SW 1271 (cell line): ENCODE data around the gene KEL.

Experiments
- DNase-seq, 2 experiments: peaks; one replicate each; lab custom pipeline; 2025; lab: John Stamatoyannopoulos, UW

Gene KEL

DNA sequence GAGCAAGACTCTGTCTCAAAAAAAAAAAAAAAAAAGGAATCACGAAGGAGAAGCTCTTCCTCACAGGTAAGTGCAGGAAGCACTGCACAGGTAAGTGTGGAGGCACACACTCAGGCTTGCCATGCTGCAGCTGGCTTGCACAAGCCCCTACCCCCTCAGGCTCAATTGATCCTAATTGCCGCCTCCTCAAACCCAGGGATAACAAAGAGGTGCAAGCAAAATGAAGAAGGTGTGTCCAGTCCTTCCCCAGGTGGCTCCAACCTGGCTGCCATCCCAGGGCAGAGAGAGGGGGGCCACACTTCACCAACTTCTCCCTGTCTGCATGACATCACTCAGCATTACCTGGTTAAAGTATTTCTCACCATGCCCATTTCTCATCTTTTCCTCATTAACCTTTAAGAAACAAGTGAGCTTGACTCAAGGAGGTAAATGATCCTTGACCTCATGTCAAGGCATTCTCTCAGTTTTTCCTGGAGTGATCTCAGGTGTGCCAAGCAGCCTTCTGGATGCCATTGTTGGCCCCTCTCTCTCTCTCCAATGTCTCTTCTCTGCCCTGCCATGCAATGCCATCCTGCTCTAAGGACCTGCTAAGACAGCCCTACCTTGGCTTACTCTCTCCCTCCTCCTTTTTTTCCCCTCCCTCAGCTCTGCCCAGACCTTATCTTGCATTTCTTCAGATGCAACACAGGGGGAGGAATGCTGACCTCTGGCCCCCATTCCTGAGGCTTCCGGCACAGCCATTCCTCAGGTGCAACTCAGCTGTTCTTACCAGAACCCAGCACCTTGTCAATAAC lies 63.6 kb downstream of the KEL start:
- no peak for DNase-seq

DNA sequence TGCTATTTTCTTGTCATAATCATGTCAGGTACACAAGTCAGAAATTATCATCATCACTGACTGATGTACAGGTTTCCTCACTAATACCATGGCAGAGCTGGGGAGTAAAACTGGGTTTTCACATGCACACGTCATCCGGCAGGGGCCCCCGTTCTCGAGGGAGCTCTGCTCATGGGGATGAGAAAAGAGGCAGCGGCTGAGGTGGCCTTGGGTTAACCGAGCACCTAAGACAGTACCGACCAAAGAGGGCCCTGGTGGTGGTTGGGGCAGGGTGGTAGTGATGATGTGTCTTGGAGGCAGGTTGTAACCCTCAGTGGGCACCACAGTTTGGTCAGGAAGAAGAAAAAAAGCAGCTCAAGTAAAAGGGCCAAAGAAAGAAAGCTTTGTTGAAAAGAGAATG lies 64.5 kb downstream of the KEL start:
- no peak for DNase-seq

DNA sequence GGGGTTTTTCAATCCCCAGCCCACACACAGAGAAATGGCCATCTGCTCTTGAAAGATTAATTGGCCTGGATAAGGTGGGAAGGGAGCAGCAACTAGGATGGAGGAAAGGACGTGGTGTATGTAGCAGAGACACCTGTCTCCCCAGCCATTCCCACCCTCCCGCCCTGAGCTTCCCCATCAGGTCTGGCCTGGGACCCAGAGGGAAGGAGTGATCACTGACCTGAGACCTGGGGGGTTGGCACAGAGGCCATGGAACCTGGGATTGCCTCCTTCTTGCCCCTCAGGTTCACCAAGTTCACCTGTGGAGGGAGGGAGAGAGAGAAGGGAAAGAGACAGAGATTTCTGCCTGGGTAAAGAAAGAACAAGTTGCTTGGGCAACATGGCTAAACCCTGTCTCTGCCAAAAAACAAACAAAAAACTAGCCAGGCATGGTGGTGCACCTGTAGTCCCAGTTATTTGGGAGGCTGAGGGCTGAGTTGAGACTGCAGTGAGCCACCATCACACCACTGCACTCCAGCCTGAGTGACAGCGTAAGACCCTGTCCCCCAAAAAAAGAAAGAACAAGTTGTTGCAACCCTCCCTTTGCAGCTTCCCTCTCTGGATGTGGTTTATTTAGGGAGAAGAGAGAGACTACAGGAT lies 65.3 kb downstream of the KEL start:
- DNase-seq: no peak

DNA sequence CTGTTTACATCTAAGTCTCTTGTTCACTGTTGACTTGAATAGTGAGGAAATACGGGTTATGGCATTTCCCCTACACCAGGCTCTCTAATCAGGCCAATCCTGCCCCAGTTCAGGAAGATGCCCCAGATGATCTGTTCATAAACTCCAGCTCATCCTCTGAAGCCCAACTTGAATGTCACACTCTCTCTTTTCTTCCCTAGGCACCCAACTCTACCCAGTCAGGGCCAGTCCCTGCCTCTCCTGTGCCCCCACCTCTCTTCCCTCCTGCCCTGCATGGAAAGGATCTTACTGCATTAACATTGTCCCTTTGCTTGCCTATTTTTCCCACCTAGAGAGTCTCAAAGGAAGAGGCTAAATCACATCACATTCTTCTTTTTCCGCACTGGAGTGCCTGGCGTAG lies 66.0 kb downstream of the KEL start:
- DNase-seq: no peak

DNA sequence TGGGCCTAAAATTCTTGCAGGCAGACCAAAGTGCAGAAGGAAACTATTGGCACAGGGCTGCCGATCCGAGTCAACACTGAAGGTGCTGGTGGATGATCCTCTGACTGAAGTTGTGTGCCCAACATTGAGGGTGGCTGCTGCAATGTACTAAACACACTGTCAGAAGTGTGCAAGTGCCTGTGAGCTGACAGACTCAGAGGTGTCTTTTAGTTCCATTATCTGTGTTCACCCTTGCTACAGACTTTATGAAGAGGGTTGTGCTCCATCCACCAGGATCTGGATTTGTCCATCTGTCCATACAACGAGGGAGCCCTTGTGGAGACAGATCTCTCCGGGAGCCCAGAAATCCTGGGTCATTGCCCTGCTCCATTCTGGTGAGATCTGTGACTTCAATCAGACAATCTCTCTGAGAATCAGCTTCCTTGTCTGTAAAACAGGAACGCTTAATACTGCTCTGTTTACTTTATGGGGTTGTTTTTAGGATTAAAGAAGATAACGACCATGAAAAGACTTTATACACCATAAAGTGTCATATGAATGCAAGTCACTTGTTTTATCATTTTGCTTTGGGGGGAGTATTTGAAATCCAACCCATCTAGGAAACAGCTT lies 67.1 kb downstream of the KEL start:
- DNase-seq: no peak

DNA sequence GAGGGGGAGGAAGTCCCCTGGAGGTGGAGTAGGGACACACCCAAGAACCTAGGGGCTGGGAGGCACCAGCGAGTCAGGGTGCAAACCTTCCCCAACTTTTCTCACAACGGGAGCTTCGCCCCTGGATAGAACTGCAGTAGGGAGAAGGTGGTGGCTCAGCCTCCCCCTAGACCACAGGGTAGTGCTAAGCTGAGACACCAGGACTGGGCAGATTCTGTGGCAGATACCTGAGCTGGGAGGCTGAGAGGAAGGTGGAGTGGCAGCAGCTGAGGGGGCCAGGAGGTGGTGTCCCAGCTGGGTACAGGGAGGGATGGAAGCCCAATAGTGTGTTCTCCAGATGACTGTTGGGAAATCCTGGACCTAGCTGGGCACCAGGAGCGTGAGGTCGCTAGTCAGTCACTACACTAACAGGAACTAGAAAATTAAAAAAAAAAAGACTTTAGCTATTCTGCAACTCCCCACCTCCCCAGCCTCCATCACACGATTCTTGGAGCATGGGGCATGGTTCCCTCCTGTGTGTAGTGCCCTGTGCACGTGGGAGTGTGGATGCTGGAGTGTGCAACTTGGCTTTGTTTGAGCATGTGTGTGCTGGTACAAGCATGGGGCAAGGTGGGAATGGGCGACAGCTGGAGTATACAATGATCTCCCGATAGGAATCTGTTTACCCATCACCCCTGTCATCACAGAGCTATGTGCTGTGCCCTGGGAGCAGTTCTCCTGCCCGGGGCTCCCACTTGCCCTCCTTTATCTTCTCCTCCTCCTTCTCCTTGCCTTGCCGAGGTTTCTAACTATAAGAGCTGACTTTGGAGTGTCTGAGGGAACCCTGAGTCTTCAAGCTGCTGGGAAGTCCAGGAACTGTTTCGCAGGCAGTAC lies 67.8 kb downstream of the KEL start:
- no peak for DNase-seq

DNA sequence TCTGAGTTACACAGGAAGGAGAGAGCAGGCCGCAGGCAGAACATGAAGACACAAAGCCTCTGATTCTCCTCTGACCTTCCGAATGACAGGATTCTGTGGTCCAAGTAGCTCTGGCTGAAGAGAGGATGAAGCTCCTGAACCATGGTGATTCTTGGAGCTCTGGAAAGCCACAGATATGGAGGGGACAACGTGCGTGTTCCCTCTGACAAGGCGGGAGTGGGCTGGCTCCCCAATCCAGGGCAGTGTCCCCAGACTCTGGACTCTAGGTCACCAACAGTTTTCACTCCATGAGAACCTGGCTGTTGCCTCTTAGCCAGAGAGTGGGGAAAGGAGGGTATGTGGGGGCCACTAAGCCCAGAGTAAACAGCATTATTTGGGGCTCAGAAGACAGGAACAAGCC lies 69.2 kb downstream of the KEL start:
- no peak for DNase-seq

DNA sequence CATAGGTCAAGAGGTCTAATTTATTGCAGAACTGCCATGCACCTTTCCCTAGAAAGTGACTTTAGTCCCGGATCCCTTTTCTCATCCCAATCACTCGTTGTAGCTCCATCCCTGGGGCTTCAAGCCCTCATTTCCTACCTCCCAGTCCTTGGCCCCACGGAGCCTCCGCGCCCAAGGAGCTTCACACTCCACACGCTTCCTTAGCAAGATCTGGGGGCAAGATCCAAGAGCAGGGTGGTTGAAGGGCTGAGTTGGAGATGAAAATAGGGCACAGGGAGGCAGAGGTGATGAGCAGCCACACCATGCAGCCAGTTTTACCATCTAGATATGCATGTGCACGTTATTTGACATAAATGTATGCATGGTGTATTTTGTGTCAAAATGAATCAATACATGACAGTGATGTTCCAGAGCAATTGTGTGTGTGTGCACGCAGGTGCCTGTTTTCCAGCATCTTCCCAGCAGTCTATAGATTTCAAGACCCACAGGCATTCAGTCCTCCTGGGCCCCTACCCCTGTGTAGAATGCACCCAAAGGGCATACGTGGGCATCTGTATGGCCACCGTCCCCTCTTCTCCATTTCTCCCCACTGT lies 70.6 kb downstream of the KEL start:
- DNase-seq: no peak
